GM21528 (cell line): Measurements from ENCODE around the gene C2.
"Not testable (repeated sequence)": the region's sequence is repeated elsewhere in the genome, so short reads cannot be mapped to it uniquely, and the experiment has no call there.

Experiments used
- ATAC-seq: cut with Tn5 transposase; IDR thresholded peaks from one replicate; pipeline ENCODE4 v1.9.1; 2021; ENCODE audit warnings: mild to moderate bottlenecking, moderate library complexity; ENCODE audit not compliant: unreplicated experiment, low FRiP score

C2 gene

DNA sequence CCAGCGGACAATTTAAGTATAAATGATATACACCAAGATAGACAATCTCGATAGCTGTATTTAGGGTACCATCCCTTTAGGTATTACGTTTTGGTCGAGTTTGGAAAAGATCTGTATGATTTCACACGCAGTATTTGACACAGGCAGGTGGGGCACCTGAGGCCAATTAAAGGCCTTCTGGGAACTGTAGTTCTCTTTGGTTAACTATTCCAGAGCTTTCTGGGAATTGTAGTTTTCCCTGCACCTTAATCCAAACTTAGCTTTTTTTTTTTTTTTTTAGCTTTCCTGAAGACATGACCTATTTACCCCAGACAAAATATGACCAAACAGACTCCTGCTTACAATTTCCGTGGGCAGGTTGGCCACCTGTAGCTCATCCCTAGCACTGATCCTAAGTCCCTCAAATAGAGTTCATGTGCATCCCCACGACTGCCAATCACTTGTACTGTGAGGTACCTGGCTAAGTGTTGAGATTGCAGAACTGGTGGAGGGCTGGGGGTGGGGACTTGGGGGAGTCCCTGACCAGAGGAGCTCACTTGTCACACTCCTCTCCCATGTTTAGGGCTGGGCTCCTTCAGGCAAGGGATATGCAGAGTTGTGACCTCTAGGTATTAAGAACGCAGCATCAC is 29.0 kb upstream of the C2 start:
- ATAC-seq = peak; percentile 19

DNA sequence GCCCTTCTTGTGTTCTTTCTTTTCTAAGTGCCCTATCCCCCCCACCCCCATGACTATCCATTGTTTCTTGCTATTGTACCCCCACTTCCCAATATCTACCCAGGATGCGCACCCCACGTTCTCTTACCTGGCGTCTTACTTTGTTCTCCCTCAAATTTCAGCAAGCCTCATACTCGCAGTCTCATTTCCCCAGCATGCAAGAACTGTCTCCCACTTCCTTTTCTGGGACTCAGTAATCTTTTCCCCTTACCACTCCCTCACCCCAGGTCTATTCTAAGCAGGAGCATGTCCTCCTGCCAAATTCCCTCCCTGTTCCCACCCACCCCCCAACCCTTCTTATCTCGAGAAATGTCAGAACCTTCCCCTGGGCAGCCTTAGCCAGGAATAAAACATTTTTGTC is 28.3 kb upstream of the C2 start:
- no peak for ATAC-seq

DNA sequence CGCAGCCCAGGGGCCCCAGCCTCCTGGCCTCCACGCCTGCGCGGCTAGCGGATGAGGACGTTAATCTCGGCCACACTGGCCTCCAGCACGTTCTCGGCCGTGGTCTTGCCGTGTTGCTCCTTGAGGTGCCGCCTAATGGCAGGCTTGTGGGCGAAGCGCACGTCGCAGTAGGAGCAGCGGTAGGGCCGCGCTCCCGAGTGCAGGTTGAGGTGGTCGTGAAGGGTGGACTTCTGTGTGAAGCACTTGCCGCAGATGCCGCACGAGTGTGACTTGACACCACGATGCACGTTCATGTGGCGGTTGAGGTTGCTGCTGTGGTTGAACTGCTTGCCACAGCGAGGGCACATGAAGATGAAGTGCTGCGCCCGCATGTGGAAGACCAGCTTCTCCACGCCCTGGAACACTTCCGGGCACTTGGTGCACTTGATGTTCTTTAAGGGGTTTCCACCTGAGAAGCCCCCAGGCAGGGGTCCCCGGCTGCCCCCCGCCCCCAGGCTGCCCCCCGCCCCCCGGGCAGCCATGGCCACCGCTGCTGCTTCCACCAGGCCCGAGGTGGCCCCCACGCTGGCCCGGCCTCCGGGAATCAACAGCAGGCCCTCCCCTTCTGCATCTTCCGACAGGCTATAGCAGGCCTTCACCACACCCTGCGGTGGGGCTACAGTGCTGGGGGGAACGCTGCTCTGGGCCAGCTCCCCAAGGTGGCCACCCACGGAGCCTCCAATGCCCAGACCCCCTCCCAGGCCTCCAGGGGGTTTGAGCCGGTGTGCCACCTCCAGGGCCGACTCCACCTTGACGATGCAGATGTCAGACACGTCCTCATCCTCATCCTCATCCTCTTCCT is 27.4 kb upstream of the C2 start:
- ATAC-seq = no peak

DNA sequence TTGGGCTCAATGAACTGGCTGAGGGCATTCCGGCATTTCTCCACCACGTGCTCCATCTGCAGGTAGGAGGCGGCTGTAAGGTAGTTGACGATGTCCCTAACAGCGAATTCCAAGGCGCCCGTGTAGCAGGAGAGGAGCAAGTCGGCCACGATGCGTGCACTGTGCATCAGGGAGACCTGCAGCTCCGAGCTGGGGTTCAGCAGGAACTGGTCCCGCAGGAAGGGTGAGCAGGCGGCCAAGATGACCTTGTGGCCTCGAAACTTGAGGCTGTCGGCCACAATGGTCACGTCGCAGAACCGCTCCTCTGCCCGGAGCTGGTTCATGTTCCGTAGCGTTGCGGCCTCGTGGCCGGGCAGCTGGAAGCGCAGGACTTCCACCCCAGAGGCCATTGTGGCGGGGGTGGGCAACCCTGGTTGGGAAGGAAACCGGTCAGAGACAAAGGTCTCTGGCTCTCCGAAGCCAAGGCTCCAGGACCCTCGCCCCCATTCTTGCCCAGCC is 26.6 kb upstream of the C2 start:
- ATAC-seq = no peak

DNA sequence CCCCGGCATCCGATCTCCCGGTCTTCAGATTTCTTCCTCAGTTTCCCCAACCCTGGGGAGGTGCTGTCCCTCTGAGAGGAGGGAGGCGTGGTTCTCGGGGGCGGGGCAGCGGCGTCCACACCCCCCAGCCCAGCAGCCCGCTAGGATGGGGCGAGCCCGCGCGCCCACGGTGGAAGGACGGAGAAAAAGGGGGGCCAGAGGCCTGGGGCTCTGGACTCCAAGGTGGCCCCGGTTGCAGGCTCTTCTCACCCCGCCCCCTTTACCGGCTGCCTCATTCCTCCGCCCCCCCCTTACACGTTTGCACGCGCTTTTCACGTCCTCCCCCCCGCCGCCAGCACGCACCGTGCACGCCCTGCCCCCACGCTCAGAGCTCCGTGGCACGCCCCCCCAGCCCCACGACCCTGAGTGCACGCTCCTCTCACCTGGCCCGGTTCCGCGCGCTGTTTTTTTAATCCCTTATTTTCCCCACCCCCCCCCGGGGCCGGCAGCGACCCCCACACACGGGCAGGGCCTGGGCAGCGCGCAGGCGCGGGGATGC is 26.0 kb upstream of the C2 start:
- no peak for ATAC-seq

DNA sequence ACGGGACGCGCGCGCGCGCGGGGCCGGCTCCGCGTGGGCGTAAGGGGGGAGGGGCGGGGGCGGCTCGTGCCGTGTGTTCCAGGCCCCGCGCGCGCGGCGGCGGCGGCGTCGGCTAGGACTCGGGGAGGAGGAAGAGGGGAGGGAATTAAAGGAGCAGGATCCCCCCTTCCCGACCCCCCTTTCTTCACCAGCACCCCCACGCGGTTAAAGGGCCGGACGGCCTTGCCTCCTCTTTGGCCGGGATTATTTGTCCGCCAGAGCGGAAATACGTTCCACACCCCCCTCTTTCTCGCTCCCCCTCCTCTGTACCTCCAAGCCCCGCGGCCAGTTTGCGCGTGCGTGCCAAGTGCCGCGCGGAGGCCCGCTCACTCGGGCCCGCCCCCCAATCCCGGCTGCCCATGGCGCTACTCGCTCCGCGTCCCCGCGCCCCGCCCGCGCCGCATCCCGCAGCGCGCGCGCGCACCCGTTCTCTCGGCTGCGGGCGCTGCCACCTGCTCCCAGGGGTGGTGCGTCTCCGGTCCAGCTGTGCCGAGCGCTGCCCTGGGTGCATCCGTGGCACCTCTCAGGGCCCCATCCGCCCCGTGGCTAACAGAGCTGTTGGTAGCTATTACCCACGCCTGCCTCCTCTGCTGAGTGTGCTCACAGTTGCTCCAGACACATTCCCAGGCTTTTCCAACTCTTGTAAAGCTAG is 25.4 kb upstream of the C2 start, which contains the start of gene ZBTB12:
Gene ZBTB12 (minus strand): TSS at position 134 of the 691 bp plus-strand sequence. CDS start 781 bp downstream, outside the sequence.
- peak; percentile 48 for ATAC-seq

DNA sequence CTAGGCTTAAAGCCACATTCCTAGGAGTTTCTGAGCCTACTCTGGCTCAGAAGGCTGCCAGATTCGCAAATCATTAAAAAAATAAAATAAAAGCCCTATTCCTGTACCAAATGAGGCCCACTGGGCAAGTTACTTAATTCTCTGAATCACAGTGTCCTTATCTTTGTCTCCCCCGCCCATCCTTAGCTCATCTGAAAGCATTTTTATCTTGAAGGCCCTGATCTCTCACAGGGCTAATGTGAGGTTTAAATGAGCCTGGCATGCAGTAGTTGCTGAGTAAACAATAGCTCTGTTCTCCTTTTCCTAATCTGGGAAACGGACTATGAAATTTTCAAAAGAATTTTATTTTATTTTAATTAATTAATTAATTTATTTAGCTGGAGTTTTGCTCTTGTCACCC is 23.6 kb upstream of the C2 start:
- ATAC-seq = no peak

DNA sequence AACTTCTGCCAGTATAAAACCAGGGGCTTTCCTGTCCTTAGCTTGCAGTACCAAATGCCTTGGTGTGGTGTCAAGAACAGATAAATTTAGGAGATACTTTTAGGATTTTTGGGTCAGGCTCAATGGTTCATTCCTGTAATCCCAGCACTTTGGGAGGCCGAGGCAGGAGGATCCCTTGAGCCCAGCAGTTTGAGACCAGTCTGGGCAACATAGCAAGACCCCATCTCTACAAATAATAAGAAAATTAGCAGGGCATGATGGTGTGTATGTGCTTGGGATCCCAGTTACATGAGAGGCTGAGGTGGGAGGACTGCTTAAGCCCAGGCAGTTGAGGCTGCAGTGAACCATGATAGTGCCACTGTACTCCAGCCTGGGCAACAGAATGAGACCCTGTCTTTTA is 22.5 kb upstream of the C2 start:
- no peak for ATAC-seq

DNA sequence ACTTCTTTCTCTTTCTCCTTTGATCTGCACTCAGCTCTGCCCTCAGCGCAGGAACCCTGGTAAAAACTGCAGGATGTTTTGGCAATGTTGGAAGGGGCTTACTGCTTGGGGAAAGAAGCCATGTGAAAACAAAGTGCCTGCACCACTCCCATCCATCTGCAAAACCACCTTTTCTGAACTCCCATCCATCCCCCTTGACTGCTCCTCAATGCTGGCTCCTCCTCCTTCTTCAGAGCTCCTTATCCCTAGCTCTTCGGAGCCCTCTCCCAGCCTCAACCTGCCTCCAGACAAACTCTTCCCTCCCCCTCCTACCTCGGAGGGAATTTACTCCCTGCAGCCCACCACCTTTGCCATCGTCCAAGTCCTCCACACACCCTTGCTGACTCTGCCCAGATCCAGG is 21.4 kb upstream of the C2 start:
- no peak for ATAC-seq

DNA sequence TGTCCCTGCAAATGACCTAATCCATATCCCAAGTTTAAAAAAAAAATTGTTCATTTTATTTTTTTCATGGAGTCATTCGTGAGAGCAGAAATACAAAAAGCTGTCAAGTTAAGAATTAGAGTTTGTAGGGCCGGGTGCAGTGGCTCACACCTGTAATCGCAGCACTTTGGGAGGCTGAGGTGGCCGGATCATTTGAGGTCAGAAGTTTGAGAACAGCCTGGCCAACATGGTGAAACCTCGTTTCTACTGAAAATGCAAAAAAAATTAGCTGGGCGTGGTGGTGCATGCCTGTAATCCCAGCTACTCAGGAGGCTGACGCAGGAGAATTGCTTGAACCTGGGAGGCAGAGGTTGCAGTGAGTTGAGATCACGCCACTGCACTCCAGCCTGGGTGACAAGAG is 20.8 kb upstream of the C2 start:
- ATAC-seq = not testable (repeated sequence)

DNA sequence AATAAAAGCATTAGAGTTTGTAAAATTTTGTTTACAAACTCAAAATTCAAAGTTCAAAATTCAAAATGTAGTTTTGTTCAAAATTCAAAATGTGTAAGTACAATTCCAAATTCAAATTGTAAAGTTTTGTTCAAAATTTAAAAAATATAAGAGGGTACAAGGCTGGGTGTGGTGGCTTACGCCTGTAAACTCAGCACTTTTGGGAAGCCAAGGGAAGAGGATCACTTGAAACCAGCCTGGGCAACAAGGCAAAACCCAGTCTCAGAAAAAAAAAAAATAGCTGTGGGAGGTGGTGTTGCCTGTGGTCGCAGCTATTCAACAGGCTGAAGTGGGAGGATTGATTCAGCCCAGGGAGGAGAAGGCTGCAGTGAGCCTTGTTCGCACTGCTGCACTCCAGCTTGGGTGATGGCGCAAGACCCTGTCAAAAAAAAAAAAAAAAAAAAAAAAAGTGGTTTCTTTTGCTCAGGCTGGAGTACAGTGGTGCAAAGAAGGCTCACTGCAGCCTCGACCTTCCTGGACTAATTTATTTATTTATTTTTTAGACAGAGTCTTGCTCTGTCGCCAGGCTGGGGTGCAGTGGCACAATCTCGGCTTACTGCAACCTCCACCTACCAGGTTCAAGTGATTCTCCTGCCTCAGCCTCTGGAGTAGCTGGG is 20.2 kb upstream of the C2 start:
- ATAC-seq = no peak

DNA sequence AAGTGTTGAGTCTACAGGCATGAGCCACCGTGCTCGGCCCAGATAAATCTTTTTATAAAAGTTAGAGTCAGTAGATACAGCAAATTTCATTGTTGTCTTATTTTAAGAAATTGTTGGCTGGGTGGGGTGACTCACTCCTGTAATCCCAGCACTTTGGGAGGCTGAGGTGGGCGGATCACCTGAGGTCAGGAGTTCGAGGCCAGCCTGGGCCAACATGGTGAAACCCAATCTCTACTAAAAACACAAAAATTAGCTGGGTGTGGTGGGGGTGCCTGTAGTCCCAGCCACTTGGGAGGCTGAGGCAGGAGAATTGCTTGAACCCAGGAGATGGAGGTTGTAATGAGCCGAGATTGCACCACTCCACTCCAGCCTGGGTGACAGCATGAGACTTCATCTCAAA is 19.3 kb upstream of the C2 start:
- ATAC-seq = not testable (repeated sequence)

DNA sequence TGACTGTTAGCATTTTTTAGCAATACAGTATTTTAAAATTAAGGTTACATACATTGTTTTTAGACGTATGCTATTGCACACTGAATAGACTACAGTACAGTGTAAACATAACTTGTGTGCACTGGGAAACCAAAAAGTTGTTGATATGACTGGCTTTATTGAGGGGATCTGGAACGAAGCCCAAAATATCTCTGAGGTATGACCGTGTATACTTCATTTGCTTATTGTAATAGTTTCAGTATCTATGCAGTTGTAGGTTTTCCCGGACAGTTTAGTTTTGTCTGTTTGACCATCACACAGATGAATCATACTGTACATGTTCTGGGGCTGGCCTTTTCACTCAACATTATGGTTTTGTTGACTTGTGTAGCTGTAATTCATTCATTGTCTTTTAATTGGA is 18.7 kb upstream of the C2 start:
- ATAC-seq = peak; percentile 48

DNA sequence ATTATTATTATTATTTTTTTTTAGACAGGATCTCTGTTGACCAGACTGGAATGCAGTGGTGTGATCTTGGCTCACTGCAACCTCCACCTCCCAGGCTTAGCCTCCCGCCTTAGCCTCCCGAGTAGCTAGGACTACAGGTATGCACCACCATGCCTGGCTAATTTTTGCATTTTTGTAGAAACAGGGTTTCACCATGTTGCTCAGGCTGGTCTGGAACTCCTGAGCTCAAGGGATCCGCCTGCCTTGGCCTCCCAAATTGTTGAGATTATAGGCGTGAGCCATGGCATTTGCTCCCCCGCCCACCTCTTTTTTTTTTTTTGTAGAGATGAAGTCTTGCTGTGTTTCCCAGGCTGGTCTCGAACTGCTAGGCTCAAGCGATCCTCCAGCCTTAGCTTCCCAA is 18.2 kb upstream of the C2 start:
- ATAC-seq = not testable (repeated sequence)

DNA sequence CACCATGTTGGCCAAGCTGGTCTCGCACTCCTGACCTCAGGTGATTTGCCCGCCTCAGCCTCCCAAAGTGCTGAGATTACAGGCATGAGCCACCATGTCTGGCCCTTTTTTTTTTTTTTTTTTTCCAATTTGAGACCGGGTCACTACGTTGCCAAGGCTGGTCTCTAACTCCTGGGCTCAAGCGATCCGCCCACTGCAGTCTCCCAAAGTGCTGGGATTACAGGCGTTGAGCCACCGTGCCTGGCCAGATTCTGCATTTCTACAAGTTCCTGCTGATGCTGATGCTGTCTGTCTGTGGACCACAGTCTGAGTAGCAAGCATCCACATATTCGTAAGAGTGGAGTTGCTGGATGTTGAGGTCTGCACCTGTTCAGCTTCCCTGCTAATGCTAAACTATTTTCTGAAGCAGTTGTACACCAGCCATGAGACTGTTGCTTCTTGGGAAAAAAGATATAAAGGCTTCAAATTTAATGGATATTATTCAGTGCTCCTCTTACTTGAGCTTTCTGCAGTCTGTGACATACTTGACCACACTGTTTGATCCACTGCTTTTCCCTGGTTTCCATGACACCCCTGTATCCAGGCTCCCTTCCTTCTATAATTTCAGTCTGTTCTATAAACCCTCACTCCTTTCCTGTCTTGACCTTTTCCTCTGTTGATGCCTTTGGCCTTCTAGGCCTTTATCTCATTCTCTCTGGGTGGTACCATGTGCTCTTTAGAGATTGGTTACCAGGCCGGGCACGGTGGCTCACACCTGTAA is 15.5 kb upstream of the C2 start:
- no peak for ATAC-seq

DNA sequence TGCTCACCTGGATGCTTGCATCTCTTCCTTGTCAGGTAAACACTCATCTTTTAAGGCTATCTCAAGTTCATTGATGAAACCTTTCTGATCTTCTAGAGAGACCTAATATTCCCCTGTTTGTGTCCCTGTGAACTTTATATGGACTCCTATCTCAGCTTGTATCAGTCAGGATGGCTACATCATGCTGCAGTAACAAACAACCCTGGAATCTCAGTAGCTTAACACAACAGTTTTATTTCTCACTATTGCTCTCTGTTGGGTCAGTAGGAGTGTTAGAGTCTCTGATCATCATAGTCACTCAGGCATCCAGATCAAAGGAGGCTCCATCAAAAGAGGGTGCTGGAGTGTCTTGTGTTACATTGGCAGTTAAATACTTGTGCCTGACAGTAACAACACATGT is 12.2 kb upstream of the C2 start:
- ATAC-seq = no peak

DNA sequence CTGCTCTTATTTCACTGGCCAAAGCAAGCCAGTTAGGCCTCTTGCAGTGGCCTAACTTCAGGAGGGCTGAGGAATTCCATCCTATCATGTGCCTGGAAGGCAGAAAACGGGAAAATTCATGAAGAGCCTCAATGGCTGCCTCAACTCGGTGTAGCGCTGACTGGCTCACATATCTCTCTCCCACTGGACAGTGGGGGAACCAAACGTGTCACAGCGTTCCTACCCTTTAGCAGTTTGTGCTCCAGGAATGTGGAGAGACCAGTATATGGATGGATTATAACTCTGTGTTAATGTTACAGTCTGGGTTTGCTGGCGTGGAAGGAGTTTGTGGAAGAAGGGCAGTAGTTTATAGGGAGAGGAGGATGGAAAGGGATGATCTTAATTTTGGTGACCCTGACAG is 11.8 kb upstream of the C2 start:
- no peak for ATAC-seq

DNA sequence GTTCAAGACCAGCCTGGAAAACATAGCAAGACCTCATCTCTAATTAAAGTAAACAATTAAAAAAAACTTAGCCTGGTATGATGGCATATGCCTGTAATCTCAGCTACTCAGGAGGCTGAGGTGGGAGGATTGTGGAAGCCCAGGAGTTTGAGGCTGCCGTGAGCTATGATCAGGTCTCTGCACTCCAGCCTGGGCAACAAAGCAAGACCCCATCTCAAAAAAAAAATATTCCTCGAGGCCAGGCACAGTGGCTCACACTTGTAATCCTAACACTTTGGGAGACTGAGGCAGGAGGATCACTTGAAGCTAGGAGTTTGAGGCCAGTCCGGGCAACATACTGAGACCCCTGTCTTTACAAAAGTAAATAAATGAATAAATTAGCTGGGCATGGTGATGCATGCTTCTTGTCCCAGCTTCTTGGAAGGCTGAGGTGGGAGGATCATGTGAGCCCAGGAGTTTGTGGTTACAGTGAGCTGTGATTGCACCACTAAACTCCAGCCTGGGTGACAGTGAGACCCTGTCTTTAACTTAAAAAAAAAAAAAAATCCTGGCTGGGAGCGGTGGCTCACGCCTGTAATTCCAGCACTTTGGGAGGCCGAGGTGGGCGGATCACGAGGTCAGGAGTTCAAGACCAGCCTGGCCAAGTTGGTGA is 9.3 kb upstream of the C2 start:
- ATAC-seq = no peak

DNA sequence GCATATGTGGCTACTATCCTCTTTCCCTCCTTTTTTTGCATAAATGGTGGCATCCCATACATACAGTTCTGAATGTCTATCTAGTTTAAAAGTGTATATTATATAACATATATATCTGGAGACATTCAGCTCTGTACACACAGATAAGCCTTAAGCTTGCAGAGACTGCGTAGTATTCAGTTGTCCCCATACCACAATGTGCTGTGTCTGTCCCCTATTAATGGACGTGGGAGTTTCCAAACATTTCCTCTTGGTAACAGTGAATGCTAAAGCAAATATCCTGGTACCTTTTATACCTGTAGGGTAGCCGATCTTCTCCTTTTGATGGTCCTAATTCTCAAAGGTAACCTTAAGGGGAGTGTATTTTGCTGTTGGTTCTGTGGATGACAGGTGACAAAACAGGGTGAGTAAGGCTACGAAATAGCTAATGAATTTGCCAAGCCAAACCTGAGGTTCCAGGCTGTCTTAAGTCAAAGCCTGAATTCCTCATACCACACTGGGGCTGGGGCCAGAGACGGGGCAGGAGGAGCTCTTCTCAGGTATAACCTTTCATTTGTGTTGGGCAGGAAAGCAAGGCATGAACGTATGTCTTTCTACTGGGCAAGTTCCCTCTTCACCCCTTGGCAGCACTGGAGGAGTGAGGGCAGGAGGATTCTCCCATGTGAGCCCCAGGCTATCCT is 7.8 kb upstream of the C2 start:
- ATAC-seq = no peak
